Embryonic facial prominence (tissue), 1 donor: ENCODE measurements around the gene DEAF1.

Experiments used
- DNase-seq: peaks from one replicate; pipeline ENCODE4 v3.0.0-alpha.2; 2016; ENCODE audit errors: extremely low spot score

The DEAF1 gene

GRCh38 chr11:612201-612960 lies 82.6 kb downstream of the DEAF1 start:
- DNase-seq, result no peak

DNA sequence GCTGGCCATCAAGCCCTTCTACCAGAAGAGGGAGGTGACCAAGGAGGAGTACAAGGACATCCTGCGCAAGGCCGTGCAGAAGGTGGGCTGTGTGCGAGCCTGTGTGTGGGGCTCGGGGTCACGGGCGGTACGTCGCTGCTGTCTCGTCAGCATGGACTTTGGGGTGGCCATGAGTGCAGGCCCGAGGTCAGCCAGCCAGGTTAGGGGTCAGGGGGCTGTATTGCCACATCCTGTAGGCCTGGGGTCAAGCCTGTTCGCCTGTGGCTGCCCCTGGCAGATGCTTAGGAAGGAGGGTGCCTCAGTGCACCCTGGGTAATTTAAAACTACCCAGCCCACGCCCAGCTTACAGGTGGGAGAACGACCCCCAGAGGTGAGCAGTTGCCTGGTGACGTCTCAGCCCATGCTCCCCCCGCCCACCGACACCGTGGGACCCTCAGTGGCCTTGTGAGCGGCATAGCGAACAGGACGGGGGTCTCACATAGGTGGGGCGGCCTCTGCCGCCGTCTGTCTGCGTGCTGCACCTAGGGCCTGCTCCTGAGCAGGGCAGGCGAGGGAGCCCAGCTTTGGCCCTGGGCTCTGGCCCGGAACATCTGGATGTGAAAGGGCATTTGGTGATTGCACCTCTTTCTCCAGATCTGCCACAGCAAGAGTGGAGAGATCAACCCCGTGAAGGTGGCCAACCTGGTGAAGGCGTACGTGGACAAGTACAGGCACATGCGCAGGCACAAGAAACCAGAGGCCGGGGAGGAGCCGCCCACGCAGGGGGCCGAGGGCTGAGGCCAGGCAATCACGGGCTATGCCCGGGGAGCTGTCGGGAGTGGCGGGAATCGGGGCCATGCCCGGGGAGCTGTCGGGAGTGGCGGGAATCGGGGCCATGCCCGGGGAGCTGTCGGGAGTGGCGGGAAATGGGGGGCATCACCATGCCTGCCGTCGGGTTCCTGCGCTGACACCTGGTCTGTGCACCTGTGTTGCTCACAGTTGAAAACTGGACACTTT lies 83.7 kb downstream of the DEAF1 start:
- no peak for DNase-seq

- no peak for DNase-seq
Observed at GRCh38 chr11:610146-610801, 84.7 kb downstream of the DEAF1 start.

DNA sequence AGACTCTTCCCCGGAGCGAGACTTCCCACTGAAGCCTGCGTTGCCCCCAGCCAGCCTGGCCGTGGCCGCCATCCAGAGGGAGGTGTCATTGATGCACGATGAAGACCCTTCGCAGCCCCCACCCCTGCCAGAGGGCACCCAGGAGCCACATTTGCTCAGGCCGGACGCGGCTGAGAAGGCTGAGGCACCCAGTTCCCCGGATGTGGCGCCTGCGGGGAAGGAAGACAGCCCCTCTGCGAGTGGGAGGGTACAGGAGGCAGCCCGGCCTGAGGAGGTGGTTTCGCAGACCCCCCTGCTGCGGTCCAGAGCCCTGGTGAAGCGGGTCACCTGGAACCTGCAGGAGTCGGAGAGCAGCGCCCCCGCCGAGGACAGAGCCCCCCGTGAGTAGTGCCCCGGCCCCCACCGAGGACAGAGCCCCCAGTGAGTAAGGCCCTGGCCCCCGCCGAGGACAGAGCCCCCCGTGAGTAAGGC lies 85.6 kb downstream of the DEAF1 start:
- DNase-seq, result no peak

- no peak for DNase-seq
Observed at GRCh38 chr11:608791-609251, 86.2 kb downstream of the DEAF1 start.

DNA sequence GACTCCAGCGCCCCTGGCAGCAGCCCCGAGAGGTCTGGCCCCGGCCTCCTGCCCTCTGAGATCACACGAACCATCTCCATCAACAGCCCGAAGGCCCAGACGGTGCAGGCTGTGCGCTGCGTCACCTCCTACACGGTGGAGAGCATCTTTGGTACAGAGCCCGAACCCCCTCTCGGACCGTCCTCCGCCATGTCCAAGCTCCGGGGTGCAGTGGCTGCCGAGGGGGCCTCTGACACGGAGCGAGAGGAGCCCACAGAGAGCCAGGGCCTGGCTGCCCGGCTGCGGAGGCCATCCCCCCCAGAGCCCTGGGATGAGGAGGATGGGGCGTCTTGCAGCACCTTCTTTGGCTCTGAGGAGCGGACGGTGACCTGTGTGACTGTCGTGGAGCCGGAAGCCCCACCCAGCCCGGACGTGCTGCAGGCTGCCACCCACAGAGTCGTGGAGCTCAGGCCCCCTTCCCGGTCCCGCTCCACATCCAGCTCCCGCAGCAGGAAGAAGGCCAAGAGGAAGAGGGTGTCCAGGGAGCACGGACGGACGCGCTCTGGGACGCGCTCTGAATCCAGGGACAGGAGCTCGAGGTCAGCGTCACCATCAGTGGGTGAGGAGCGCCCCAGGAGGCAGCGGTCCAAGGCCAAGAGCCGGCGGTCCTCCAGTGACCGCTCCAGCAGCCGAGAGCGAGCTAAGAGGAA lies 86.9 kb downstream of the DEAF1 start:
- DNase-seq, result no peak

- DNase-seq, result no peak
Observed at GRCh38 chr11:607020-607780, 87.8 kb downstream of the DEAF1 start.

- DNase-seq, result no peak
Observed at GRCh38 chr11:606245-606644, 88.8 kb downstream of the DEAF1 start.

- no peak for DNase-seq
Observed at GRCh38 chr11:605286-606129, 89.5 kb downstream of the DEAF1 start.

DNA sequence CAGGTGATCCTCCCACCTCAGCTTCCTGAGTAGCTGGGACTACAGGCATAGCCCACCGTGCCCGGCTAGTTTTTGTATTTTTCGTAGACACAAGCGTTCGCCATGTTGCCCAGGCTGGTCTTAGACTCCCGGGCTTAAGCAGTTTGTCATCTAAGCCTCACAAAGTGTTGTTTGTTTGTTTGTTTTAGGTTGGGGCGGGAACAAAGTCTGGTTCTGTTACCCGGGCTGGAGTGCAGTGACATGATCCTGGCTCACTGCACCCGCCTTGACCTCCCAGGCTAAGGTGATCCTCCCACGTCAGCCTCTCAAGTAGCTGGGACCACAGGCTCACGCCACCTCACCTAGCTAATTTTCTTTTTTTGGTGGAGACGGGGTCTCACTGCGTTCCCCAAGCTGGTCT lies 91.9 kb downstream of the DEAF1 start:
- no peak for DNase-seq

DNA sequence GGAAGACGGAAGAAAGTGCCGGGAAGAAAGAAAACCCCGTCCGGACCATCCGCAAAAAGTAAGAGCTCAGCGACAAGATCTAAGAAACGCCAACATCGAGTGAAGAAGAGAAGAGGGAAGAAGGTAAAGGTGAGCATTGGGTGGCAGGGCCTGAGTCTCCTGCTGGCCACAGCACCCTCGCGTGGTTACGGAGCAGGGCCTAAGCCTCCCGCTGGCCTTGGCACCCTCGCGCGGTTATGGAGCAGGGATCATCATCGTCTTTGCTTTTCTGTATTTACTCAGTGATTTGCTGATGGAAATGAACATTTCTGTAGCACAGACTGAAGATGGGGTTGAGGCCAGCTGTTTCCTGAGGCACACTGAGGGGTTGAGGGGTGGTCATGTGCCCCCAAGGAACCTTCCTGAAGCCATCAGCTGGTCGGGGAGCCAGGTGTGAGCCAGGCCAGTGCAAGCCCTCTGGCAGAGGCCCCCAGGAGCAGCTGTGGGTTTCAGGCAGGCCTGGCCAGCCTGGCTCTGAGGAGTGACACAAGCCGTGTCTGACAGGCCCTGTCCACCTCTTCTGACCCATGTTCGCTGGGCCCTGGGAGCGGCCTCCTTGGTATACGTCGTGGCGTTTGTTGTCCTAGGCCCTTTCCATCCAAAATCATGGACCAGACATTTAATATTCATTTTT lies 93.3 kb downstream of the DEAF1 start:
- DNase-seq, result no peak

DNA sequence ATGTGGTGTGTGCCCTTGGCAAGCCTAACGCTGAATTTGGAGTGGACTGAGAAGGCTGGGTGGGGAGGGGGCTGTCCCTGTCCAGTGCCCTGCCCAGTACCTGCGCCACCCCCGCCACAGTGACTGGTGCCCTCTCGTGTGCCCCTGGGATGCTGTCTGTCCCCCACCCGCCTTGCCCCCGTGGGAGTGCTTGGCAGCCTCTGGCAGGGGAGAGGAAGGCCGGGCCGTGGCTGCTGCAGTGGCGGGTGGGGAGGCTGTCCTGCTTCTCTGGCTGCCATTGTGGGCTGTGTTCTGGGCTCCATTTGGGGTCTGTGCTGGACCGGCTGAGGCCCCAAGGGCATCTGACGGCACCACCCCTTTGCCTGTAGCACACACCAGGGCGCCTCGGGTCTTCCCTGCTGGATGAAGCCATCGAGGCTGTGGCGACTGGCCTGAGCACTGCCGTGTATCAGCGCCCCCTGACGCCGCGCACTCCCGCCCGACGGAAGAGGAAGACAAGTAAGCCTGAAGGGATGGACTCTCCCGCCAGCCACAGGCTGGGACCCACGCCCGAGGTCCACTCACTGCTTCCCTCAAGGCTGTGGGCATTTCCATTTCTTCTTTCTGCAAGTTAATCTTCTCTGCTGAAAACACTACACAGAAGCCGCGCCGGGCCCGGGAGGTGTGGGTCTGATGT lies 96.9 kb downstream of the DEAF1 start:
- DNase-seq, result no peak

DNA sequence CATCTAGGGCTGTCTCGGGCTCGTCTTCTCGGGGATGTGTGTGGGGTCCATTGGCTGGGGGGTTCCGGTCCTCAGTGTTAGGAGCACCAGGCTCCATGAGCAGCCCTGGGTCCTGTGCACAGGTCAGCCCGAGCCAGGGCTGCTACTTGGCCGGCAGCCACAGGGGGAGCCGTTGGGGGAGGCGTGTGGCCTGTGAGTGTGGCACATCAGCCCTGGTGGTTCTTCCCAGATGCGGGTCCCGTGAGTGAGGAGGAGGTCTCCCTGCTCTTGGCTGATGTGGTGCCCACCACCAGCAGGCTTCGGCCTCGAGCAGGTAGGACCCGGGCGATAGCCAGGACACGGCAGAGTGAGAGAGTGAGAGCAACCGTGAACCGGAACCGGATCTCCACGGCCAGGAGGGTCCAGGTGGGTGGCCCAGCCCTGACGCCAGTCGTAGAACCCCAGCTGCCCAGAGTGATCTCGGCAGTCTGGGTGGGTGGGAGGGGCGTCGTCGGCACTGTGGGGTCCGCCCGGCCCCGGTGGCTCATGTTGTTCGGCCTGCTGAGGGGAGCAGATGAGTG lies 97.8 kb downstream of the DEAF1 start:
- no peak for DNase-seq

DNA sequence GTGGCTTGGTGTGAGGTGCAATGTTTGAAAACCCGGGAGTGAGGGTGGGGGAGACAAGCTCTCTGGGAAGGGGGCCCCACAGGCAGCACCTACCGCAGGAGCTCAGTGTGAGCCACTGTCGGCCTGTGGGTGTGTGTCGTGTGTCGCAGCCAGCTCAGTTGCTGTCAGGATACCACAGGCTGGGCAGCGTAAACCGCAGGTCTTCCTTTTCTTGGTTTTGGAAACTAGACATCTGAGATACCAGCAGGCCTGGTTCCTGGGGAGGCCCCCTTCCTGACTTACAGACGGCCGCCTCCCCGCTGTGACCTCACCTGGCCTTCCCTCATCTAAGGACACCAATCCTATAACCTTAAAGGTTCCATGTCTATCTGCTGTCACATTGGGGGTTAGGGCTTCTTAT lies 98.6 kb downstream of the DEAF1 start:
- no peak for DNase-seq

GRCh38 chr11:595400-595799 lies 99.6 kb downstream of the DEAF1 start:
- DNase-seq, result no peak
